Liver (tissue), 9 donors: ENCODE measurements around the gene FOXI1. TPM values are rescaled to one million over a fixed set of nuclear protein-coding genes. Genes with fewer than 3 reads are reported as not detected.
"Not testable (repeated sequence)": the region's sequence is repeated elsewhere in the genome, so short reads cannot be mapped to it uniquely, and the experiment has no call there.

ENCODE experiments used
- DNase-seq: peaks from one replicate; pipeline ENCODE4 v3.0.0-alpha.2; 2017; ENCODE audit warnings: low spot score
- H3K27ac ChIP-seq, 2 donors: one replicate each; pipeline ENCODE4 v1.7.0; 2013; ENCODE audit warnings: inconsistent platforms in 2 of 2, low read length in 2 of 2, control low read depth in 1 of 2, low read depth in 1 of 2, mild to moderate bottlenecking in 1 of 2
- H3K27me3 ChIP-seq, 4 donors: one replicate each; pipeline versions ENCODE4 v1.6.1 to v1.7.0; 2013; ENCODE audit warnings: low read length in 3 of 4, inconsistent platforms in 1 of 4, mild to moderate bottlenecking in 1 of 4, moderate library complexity in 1 of 4; ENCODE audit not compliant: control insufficient read depth in 4 of 4, insufficient read depth in 4 of 4
- H3K36me3 ChIP-seq, 4 donors: one replicate each; pipeline versions ENCODE4 v1.6.1 to v1.7.0; 2013; ENCODE audit warnings: low read length in 3 of 4, mild to moderate bottlenecking in 3 of 4, low read depth in 1 of 4, moderate library complexity in 1 of 4; ENCODE audit not compliant: control insufficient read depth in 4 of 4, insufficient read depth in 3 of 4
- H3K4me1 ChIP-seq, 4 donors: one replicate each; pipeline versions ENCODE4 v1.6.1 to v1.7.0; 2013; ENCODE audit warnings: low read length in 3 of 4, mild to moderate bottlenecking in 3 of 4, moderate library complexity in 1 of 4; ENCODE audit not compliant: control insufficient read depth in 4 of 4, insufficient read depth in 4 of 4
- H3K4me3 ChIP-seq, 3 donors: one replicate each; pipeline versions ENCODE4 v1.6.1 to v1.7.0; 2013; ENCODE audit warnings: low read length in 3 of 3, control low read depth in 1 of 3, low read depth in 1 of 3, mild to moderate bottlenecking in 1 of 3
- H3K9ac ChIP-seq, 2 donors: one replicate each; pipeline ENCODE4 v1.7.0; 2013; ENCODE audit warnings: low read length in 2 of 2, mild to moderate bottlenecking in 2 of 2, moderate library complexity in 2 of 2, control low read depth in 1 of 2, low read depth in 1 of 2
- H3K9me3 ChIP-seq, 4 donors: one replicate each; pipeline versions ENCODE4 v1.6.1 to v1.7.0; 2013; ENCODE audit warnings: low read length in 3 of 4; ENCODE audit not compliant: control insufficient read depth in 4 of 4
- ATF3 ChIP-seq: IDR thresholded peaks from 2 replicates; pipeline ENCODE4 v1.6.1; 2016; ENCODE audit warnings: antibody characterized with exemption
- CTCF ChIP-seq: fragments of 150-350 bp; IDR thresholded peaks from 2 replicates; pipeline ENCODE4 v1.5.1; 2017; ENCODE audit warnings: improper control_type of control experiment, low read depth, low read length; ENCODE audit not compliant: missing input control
- FOXA2 ChIP-seq: IDR thresholded peaks from 2 replicates; pipeline ENCODE4 v1.6.1; 2016; ENCODE audit warnings: antibody characterized with exemption
- HNF4A ChIP-seq, 2 donors: conservative IDR thresholded peaks; 2 replicates each; pipeline ENCODE4 v1.6.1; 2016; ENCODE audit warnings: antibody characterized with exemption in 2 of 2, mild to moderate bottlenecking in 2 of 2
- HNF4G ChIP-seq: IDR thresholded peaks from 2 replicates; pipeline ENCODE4 v1.6.1; 2016; ENCODE audit warnings: antibody characterized with exemption
- JUND ChIP-seq, 2 donors: IDR thresholded peaks; 2 replicates each; pipeline ENCODE4 v1.6.1; 2016; ENCODE audit warnings: antibody characterized with exemption in 2 of 2
- MAX ChIP-seq: IDR thresholded peaks from 2 replicates; pipeline ENCODE4 v1.6.1; 2016; ENCODE audit warnings: antibody characterized with exemption
- RAD21 ChIP-seq, 2 donors: IDR thresholded peaks; 2 replicates each; pipeline ENCODE4 v1.6.1; 2016; ENCODE audit warnings: antibody characterized with exemption in 2 of 2, mild to moderate bottlenecking in 2 of 2
- RXRA ChIP-seq, 2 donors: IDR thresholded peaks; 2 replicates each; pipeline ENCODE4 v1.6.1; 2017 to 2018; ENCODE audit warnings: antibody characterized with exemption in 2 of 2, mild to moderate bottlenecking in 1 of 2
- SP1 ChIP-seq: IDR thresholded peaks from 2 replicates; pipeline ENCODE4 v1.6.1; 2018; ENCODE audit warnings: antibody characterized with exemption, mild to moderate bottlenecking
- TAF1 ChIP-seq: conservative IDR thresholded peaks from 2 replicates; pipeline ENCODE4 v1.6.1; 2016; ENCODE audit warnings: antibody characterized with exemption, mild to moderate bottlenecking
- ZBTB33 ChIP-seq: IDR thresholded peaks from 2 replicates; pipeline ENCODE4 v1.6.1; 2016; ENCODE audit warnings: antibody characterized with exemption
- WGBS: extraction: QIAGEN DNeasy Blood & Tissue Kit; methylation state at CpG from one replicate; pipeline ENCODE4 v1.1.7; 2013; 5-methylcytosine and 5-hydroxymethylcytosine counted together
- polyA plus RNA-seq, 2 donors: library from polyadenylated mRNA; stranded (reverse) in 1 of 2; unstranded in 1 of 2; fragments of 200-250 nt in 1 of 2; fragments of >200 nt in 1 of 2; fragmentation: Nextera tagmentation in 1 of 2; extraction: Ambion mirVana in 1 of 2; gene quantifications; one replicate each; pipeline versions ENCODE4 v1.2.1 to v1.2.3, GENCODE V29; 2013 to 2015
- total RNA-seq, 2 donors: library from RNA; depleted of rRNA; stranded (reverse); fragments of >200 nt; gene quantifications; one replicate each; pipeline ENCODE4 v1.2.3, GENCODE V29; 2014
- donor health status: healthy.
- donor health status: healthy.
- donor health status: healthy.
- donor health status: healthy.
- donor health status: healthy.

Gene FOXI1
- total and polyA plus RNA-seq, 4 donors, result not detected

GRCh38 chr5:170082701-170083100 is 23.0 kb upstream of the FOXI1 start (continued):
- no peak for TF ChIP-seq ZBTB33
- no peak for TF ChIP-seq HNF4A (conservative IDR thresholded peaks at IDR 0.05)
- TF ChIP-seq FOXA2, result no peak
- TF ChIP-seq CTCF, result no peak

GRCh38 chr5:170087168-170087817 is 18.4 kb upstream of the FOXI1 start:
- Histone ChIP-seq H3K27me3 (no peaks in the 10 kb centered on the region), H3K4me1 (no peaks in the 10 kb centered on the region), H3K4me3 (no peak overlapping the region), H3K9ac (no peak overlapping the region), H3K9me3 (peaks cover 0 to 3% (median 0%) of the 10 kb centered on the region in 4 donors), H3K36me3 (no peaks in the 10 kb centered on the region), H3K27ac (no peak overlapping the region)
- 77% methylated on average over 3 of the region's 3 CpGs for WGBS
- no peak for DNase-seq
- TF ChIP-seq RXRA (IDR thresholded peaks at IDR 0.05) (no peak), HNF4G (no peak), MAX (no peak), RAD21 (IDR thresholded peaks at IDR 0.05) (no peak), FOXA2 (no peak), TAF1 (no peak)

- Histone ChIP-seq H3K4me3 (no peak overlapping the region), H3K9ac (no peak overlapping the region), H3K27ac (no peak overlapping the region), H3K9me3 (no peaks in the 10 kb centered on the region), H3K4me1 (no peaks in the 10 kb centered on the region), H3K36me3 (no peaks in the 10 kb centered on the region), H3K27me3 (no peaks in the 10 kb centered on the region)
- WGBS, result 62% methylated on average over 5 of the region's 5 CpGs
- TF ChIP-seq ATF3 (no peak), HNF4A (conservative IDR thresholded peaks at IDR 0.05) (no peak), SP1 (no peak), MAX (no peak), RXRA (IDR thresholded peaks at IDR 0.05) (no peak), RAD21 (IDR thresholded peaks at IDR 0.05) (no peak), JUND (IDR thresholded peaks at IDR 0.05) (no peak)
- no peak for DNase-seq
These were observed 13.1 kb upstream of the FOXI1 start for GRCh38 chr5:170092455-170093101.

GRCh38 chr5:170094329-170094728 is 11.4 kb upstream of the FOXI1 start:
- not testable (repeated sequence) for H3K27ac ChIP-seq, H3K4me3 ChIP-seq, H3K36me3 ChIP-seq, H3K9me3 ChIP-seq, H3K27me3 ChIP-seq, H3K4me1 ChIP-seq, DNase-seq, H3K9ac ChIP-seq
- 74% methylated on average over 10 of the region's 10 CpGs for WGBS
